GM13977 (cell line): ENCODE data around the gene GPC5.

ENCODE experiments used
- DNase-seq: peaks from one replicate; pipeline ENCODE4 v3.0.0; 2012; ENCODE audit warnings: low spot score
- CTCF ChIP-seq: IDR thresholded peaks from 2 replicates; pipeline ENCODE4 v1.5.1; 2012; ENCODE audit warnings: mild to moderate bottlenecking, control low read depth; ENCODE audit not compliant: insufficient read depth; ENCODE audit errors: extremely low read depth, missing control alignments
- in situ Hi-C: fragments of 300-500 bp; cut with MboI; formaldehyde crosslinking; loops from one replicate; pipeline ENCODE4 v1.12.0; 2022; ENCODE audit warnings: low sequenced_read_pairs, low pct_unique_long_range_greater_than_20kb, mixed read lengths, inconsistent platforms; ENCODE audit not compliant: unreplicated experiment

GPC5 gene

GRCh38 chr13:92158346-92158745 is 759.9 kb downstream of the GPC5 start:
- in situ Hi-C loops: no loop called here
- no peak for DNase-seq
- TF ChIP-seq CTCF: no peak

GRCh38 chr13:92164822-92165221 is 766.4 kb downstream of the GPC5 start:
- DNase-seq: no peak
- no peak for TF ChIP-seq CTCF
- in situ Hi-C loops: no loop called here

GRCh38 chr13:92172191-92172590 is 773.8 kb downstream of the GPC5 start:
- no peak for TF ChIP-seq CTCF
- in situ Hi-C loops: no loop called here
- DNase-seq: no peak

GRCh38 chr13:92173254-92173653 is 774.8 kb downstream of the GPC5 start:
- in situ Hi-C loops: no loop called here
- no peak for TF ChIP-seq CTCF
- DNase-seq: no peak

GRCh38 chr13:92175330-92175729 is 776.9 kb downstream of the GPC5 start:
- TF ChIP-seq CTCF: peak; percentile 32
- peak; percentile 33 for DNase-seq
- in situ Hi-C loops: no loop called here

- no peak for DNase-seq
- in situ Hi-C loops: no loop called here
- no peak for TF ChIP-seq CTCF
These were observed 779.5 kb downstream of the GPC5 start for GRCh38 chr13:92177966-92178365.

GRCh38 chr13:92179223-92179622 is 780.8 kb downstream of the GPC5 start:
- no peak for DNase-seq
- in situ Hi-C loops: no loop called here
- TF ChIP-seq CTCF: no peak
